Vagina (tissue), 2 donors: ENCODE data around the gene SCRT2.

Source experiments
- CTCF ChIP-seq, 3 experiments: fragments of 450-650 bp in 2 of 3; fragments of 200-600 bp in 1 of 3; sonication (generic) in 1 of 3; IDR thresholded peaks; one replicate each; pipeline ENCODE4 v1.5.1; 2017 to 2019; ENCODE audit warnings: antibody characterized with exemption in 3 of 3, mild to moderate bottlenecking in 2 of 3, moderate library complexity in 2 of 3
- POLR2A ChIP-seq, 2 donors: fragments of 450-650 bp; IDR thresholded peaks; one replicate each; pipeline ENCODE4 v1.6.1; 2017; ENCODE audit warnings: antibody characterized with exemption in 2 of 2, mild to moderate bottlenecking in 2 of 2, moderate library complexity in 2 of 2
- POLR2AphosphoS5 ChIP-seq, 2 donors: sonication (generic); formaldehyde crosslinking; IDR thresholded peaks; one replicate each; pipeline ENCODE4 v1.9.0; 2017; ENCODE audit warnings: antibody characterized with exemption in 2 of 2, mild to moderate bottlenecking in 2 of 2, low read depth in 1 of 2; ENCODE audit not compliant: insufficient read depth in 1 of 2

DNA sequence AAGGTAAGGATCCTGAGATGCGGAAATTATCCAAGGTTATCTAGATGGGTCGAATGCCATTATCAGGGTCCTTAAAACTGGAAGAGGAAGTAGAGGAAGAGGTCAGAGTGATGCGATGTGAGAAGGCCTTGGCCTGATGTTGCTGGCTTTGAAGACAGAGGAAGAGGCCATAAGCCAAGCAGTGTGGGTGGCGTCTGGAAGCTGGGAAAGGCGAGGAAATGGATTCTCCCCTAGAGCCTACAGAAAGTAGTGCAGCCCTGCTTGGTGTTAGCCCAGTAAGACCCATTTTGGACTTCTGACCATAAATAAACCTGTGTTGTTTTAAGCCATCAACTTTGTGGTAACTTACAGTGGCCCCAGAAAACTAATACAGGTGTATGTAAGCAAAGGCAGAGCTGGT is 24.6 kb downstream of the SCRT2 start:
- TF ChIP-seq POLR2AphosphoS5 (IDR thresholded peaks at IDR 0.05; ENCODE audit: insufficient read depth in 1 of 2, low read depth in 1 of 2) (no peak), POLR2A (IDR thresholded peaks at IDR 0.05) (no peak), CTCF (IDR thresholded peaks at IDR 0.05) (no peak)
